ENCODE measurements around the gene OR4D9.
"Not testable (repeated sequence)": the region's sequence is repeated elsewhere in the genome, so short reads cannot be mapped to it uniquely, and the experiment has no call there.

OR4D9 gene

DNA sequence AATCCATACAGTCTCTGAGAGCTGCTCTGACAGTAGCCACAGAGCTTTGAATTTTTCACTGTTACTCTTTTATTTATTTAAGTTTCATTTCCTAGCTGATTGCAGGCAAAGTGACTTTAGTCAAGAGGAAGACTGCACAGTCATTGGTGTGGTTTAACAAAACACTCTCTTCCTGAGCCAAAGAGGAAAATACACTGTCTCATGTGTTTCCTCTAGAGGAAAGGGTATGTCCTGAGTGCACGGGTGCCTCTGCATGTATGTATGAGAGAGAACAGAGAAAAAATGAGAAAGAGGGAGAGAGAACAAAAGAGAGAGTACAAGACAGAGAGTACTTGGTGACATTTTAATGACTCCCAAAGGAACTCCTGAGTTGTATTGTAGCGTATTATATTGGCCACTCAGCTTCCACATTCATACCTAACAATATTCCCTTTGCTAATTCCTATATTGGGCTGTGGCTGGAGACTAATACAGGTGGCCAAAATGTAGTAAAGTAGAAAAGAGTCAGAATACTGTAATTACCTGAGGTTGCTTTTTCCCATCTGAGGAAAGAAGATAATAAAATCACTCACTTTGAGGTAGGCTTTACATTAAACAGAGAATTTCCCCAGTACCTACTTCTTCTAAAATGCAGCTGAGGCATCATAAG lies at the start of gene OR4D9:
Gene OR4D9, plus strand, starts transcription at position 599 of the 649 bp plus-strand sequence. CDS start 3,374 bp downstream, outside the sequence.
- DNase-seq (ENCODE audit: low read depth), result no peak

DNA sequence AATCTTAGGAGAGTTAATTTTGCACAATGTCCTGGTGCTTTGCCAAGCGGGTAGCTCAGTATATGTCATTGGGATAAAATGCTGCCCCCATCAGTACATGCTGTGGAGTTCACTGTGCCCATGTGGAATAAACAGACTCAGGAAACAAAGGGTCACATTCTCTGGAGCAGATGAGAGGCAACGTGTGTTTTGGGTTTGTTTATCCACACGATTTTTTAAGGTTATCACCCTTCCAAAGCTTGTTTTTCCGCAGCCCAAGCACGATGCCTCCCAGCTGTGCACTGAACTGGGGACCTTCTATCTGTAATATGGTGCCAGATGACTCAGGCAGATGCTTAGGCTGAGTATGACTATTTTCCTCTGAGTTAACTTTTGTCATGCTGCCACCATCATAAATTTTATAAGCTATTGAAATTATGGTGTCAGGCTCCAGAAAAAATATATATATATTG lies 48.1 kb upstream of the OR4D9 start:
- no peak for DNase-seq (ENCODE audit: low read depth)

DNA sequence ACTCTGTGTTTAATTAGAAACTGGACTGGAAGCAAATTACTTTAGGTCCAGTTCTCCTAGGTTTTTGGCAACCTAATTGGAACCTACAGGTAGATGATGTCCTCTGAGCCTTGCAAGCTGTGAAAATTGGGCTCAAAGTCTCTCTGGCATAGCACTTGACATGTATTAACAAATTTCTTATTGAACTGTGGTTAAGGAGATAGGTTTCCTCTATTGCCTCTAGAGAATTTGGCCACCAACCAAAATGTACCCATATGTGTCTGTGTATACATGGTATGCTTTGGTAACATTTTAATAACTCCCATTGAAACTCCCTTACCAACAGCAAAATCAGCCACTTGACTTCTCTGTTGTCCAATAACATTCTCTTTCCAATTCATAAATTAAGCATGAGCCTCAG lies 38.3 kb upstream of the OR4D9 start, which contains the start of gene OR4D10:
Gene OR4D10, plus strand, starts transcription at position 301 of the 400 bp plus-strand sequence. CDS start 4,115 bp downstream, outside the sequence.
- no peak for DNase-seq (ENCODE audit: low read depth)

DNA sequence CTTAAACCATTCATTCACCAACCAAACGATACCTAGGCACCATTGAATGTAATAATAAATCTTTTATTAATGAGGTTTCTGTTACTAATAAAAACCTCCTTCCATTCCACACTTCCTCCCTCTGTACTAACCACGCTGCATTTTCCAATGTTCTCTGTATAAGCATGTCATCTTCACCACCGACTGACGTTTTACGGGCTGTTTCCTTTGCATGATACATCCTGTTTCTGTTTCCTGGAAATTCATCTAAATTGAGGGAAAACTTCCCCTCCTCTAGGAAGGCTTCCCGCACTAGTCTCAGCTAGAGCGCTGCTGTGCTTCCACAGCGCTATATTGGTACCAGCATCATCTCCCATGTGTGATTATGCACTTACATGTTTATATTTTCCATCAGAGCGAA lies 36.2 kb upstream of the OR4D9 start:
- DNase-seq (ENCODE audit: low read depth), result no peak

DNA sequence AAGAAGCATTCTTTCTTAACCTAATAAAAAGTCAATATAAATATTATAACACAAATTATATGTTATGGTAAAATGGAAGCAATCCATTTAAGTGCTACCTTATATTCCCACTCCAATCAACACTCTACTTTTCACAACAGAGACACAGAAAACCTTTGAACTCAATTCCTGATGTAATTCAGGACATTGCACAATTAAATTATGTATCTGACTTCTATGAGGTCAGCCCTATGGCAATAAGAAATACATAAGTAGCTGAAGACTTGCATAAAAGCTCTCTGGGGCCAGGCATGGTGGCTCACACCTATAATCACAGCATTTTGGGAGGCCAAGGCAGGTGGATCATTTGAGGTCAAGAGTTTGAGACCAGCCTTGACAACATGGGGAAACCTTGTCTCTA lies 31.4 kb upstream of the OR4D9 start:
- no peak for DNase-seq (ENCODE audit: low read depth)

DNA sequence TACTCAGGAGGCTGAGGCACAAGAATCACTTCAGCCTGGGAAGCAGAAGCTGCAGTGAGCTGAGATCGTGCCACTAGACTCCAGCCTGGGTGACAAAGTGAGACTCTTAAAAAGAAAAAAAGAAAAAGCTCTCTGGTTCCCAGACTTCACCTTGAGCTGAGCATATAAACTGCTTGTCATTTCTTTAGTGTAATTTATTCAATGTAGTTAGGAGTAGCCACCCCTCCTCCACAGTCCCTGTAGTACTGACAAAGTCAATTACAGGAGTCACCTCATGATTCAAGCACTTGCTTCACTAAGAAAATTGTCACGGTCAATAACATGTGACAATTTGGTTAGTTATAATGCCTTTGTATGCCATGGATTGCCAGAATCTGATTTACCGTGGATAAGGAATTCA lies 31.0 kb upstream of the OR4D9 start:
- no peak for DNase-seq (ENCODE audit: low read depth)

DNA sequence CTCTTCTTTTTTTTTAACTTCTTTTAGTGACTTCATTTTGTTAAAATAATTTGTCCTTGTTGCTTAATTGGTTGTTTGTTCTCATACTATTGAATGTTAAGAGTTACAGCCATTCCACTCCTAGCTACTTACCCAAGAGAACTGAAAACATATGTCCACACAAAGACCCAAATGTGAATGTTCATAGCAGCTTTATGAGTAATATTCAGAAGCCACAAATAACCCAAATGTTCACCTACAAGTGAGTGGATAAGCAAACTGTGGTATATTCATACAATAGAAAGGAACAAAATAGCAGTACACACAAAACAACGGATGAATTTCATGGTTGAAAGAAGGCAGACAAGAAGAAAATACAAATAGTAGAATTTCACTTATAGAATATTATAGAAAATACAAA lies 9.4 kb upstream of the OR4D9 start:
- no peak for DNase-seq (ENCODE audit: low read depth)

DNA sequence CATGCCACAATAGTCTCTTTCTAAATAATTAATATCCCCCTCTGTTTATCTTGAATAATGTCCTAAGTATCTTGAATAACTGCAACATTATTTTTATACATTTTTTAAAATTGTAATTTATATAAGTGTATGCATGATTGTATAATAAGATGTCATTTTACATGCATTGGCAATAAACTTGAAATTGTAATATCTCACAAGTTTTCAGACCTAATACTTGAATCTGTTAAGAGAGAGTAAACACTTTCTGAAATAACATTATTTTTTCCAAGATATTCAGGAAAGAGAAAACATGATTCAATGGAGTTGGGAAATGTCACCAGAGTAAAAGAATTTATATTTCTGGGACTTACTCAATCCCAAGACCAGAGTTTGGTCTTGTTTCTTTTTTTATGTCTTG lies 8.1 kb upstream of the OR4D9 start, which contains the start of gene OR4D11:
Gene OR4D11, plus strand, starts transcription at position 301 of the 400 bp plus-strand sequence. Its CDS starts 0 bp downstream, at position 301.
- DNase-seq (ENCODE audit: low read depth), result no peak

DNA sequence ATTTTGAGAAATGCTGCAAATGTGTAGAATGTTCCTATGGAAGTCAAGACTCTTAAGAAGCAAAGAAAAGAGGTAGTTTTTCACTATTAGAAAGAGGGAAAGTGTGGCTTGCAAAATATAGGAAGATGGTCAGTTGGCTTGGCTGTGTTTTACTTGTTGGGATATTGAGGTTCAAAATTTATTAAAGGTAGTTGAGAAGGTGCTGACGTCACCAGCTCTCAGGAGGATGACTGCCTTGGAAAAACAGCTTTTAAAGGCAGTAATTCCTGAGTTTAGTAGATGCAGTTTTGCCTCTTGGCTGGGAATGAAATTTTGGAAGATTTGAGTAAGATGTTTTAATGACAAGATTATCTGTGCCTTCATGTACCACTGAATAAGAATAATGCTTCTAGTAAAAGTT lies 336 bp downstream of the OR4D9 start:
- no peak for DNase-seq (ENCODE audit: low read depth)

DNA sequence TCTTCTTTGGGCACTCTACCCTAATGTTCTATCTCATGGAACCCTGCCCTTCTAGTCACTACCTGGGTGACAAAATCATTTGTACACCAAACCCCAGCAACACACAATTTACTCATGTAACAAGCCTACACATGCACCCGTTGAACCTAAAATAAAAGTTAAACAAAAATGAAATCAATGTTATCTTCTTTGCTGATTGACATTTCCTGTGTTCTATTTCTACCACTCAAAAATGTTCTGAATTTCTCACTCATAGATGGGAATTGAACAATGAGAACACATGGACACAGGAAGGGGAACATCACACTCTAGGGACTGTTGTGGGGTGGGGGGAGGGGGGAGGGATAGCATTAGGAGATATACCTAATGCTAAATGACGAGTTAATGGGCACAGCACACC lies 8.8 kb downstream of the OR4D9 start:
- not testable (repeated sequence) for DNase-seq (ENCODE audit: low read depth)

DNA sequence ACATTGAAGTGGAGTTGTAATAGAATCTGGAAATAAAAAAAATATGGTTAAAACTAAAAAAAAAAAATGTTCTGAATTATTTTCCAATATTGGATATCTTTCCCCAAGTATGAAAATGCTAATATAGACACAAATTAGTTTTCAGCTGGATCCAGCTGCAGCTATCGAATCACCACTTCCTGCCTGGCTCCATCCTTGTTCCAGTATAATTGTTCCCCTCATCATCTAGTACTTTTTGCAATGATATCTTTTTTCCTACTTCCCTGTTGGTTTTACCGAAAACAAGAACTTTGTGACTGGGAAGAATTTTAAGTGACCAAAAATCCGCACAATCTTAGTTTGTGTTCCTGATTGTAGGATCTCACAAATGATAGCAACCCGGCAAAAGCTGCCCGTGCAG lies 9.4 kb downstream of the OR4D9 start:
- DNase-seq (ENCODE audit: low read depth), result no peak

DNA sequence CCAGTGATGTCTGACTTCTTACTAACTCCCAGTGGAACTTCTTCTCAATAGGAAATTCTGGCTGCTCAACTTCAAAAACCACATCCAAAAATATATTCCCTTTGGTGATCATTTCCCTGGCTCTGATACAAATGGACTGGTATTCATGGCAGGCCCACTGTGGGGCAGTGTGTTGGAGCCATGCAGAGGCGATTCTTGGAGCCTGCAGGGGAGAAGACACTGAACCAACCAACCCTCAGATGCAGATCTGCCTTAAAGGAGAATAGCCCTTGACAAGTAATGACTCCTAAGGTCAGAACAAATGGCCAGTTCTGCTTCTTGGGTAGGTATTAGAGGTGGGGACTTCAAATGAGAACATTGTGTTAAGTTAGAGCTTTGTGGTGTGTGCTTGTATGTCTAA lies 12.2 kb downstream of the OR4D9 start:
- no peak for DNase-seq (ENCODE audit: low read depth)

DNA sequence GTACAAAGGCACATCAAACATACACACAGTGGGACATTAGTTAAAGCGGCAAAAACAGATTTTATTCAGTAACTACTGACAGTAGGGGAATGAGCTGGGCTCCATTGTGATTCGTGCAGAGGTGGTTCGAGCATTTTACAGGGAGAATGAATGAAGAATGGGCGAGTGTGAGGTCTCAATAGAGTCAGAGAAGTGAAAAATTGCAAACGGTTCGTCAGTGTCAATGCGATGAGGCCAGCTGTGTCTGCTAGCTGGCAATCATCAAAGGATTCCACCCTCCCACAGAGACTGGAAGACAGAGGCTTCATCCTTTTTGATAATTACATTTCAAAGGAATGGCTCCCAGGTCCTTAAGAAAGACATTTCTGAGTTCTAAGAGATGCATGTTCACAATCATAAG lies 17.4 kb downstream of the OR4D9 start:
- no peak for DNase-seq (ENCODE audit: low read depth)

DNA sequence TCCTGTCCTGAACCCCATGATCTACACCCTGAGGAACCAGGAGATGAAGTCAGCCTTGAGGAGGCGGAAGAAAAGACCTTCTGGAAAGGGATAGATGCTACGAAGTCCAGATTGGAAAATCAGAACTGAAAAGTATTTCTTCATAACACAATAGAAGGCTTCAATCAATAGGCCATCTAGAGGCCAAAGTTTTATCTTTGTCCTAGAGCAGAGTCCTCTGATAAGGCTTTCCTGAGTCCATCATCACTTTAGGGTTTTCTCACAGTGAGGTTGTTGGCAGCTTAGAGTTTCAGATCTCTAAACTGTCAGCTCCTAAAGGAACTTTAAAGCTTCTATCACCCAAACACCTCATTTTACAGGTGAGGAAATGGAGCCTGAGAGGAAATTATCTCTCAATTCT lies 21.3 kb downstream of the OR4D9 start:
- no peak for DNase-seq (ENCODE audit: low read depth)

DNA sequence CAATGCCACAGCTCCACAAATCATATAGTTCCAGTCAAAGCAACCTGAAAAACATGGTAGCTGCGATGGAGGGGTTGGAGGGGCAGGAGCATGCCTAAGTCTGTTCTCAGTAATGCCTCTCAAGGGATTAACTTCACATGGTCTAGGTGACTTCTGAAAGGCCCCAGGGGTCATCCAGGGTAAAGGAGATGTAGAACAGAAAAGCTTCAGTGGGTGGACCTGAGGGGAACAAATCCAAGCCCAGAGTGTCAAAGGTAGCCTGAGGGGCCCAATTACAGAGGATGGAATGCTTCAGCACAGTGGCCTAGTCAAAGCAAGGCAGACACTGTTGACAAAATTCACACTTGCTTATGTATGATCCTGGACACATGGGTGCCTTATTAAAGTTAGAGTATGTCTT lies 23.3 kb downstream of the OR4D9 start:
- DNase-seq (ENCODE audit: low read depth), result no peak

DNA sequence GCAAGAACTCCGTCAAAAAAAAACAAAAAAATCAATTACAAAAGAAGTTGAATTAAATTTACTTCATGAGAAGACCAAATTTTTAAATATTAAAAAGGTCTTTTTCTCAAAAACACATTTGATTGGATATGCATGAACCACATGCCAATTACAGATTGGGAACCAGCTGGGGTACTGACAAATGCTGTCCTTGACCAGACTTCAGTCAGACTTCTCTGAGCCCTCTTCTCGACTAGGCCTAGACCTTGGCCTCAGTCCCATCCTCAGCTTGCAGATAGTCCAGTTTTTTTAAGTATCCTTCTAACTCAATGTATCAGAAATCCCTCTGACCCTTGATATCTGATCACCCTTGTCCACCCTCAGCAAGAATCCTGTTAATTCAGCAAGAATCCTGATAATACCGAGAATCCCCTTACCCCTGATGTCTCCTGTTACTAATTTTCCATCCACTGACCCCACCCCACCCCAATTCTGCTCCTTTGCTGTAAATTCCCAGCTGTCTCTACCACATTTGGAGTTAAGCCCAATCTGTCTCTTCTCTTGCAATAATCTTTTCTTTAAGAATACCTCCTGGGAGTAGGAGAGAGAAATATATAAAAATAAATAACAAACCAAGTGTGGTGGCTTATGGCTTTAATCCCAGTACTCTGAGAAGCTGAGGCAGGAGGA lies 30.9 kb downstream of the OR4D9 start:
- DNase-seq (ENCODE audit: low read depth), result no peak

DNA sequence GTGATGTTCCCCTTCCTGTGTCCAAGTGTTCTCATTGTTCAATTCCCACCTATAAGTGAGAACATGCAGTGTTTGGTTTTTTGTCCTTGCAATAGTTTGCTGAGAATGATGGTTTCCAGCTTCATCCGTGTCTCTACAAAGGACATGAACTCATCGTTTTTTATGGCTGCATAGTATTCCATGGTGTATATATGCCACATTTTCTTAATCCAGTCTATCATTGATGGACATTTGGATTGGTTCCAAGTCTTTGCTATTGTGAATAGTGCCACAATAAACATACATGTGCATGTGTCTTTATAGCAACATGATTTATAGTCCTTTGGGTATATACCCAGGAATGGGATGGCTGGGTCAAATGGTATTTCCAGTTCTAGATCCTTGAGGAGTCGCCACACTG lies 32.4 kb downstream of the OR4D9 start:
- not testable (repeated sequence) for DNase-seq (ENCODE audit: low read depth)

DNA sequence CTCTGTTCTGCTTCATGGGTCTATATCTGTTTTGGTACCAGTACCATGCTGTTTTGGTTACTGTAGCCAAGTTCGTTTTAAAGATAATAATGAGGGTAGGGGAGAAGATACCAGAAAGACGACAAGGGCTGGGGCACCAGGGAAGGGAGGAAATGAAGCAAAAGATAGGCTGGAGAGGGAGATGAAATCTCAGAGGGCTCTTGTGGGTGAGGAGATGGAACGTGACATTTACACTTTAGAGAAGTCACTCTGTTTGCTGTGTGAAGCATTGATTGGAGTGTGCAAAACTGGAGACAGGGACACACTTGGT lies 33.5 kb downstream of the OR4D9 start:
- no peak for DNase-seq (ENCODE audit: low read depth)

DNA sequence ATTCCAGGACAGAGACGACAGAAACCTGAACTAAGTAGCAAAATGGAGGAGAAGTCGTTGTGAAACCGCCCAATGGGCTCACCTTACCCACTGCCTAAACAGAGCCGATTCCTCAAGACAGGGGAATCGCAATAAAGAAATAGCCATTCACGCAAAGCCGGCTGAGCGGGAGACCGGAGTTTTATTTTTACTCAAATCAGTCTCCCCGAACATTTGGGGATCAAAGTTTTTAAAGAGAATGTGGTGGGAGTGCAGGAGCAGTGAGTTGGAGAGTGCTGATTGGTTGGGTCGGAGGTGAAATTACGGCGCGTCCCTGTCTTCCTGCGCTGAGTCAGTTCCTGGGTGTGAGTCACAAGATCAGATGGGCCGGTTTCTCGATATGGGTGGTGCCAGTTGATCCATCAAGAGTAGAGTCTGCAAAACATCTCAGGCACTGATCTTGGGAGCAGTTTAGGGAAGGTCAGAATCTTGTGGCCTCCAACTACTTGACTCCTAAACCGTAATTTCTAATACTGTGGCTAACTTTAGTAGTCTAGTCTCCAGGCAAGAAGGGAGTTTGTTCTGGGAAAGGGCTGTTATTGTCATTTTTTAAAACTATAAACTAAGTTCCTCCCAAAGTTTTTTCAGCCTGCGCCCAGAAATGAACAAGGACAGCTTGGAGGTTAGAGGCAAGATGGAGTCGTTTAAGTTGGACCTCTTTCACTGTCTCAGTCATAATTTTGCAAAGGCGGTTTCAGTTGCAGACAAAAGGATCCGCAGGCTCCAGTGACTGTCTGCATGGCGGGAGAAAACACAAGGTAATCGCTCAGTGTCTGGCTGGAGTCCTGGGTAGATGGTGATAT lies 34.1 kb downstream of the OR4D9 start:
- DNase-seq (ENCODE audit: low read depth), result no peak

DNA sequence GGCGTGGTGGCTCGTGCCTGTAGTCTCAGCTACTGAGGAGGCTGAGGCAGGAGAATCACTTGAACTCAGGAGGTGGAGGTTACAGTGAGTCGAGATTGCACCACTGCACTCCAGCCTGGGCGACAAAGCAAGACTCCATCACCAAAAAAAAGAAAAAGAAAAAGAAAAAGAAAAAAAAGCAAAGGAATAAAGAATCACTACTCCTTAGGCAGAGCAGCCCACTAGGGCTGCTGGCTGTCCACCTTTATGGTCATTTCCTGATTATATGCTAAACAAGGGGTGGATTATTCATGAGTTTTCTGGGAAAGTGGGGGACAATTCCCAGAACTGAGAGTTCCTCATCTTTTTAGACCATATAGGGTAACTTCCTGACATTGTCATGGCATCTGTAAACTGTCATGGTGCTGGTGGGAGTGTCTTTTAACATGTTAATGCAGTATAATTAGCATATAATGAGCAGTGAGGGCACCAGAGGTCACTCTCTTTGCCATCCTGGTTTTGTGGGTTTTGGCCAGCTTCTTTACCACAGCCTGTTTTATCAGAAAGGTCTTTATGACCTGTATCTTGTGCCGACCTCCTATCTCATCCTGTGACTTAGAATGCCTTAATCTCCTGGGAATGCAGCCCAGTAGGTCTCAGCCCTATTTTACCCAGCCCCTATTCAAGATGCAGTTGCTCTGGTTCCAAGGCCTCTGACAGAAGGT lies 36.4 kb downstream of the OR4D9 start:
- not testable (repeated sequence) for DNase-seq (ENCODE audit: low read depth)

DNA sequence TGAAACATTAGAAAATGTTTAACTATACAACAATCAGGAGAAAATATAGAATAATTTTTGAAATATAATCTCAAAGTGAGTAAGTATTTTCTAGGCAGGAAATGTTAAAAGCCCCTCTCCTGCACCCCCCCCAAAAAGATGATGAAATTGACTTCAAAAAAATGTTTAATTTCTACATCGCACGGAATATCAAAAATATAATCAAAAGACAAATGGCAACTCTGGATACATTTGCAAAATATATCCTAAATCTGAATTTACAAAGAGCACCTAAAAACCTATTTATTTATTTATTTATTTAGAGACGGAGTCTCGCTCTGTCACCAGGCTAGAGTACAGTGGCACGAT lies 36.9 kb downstream of the OR4D9 start:
- DNase-seq (ENCODE audit: low read depth), result no peak

DNA sequence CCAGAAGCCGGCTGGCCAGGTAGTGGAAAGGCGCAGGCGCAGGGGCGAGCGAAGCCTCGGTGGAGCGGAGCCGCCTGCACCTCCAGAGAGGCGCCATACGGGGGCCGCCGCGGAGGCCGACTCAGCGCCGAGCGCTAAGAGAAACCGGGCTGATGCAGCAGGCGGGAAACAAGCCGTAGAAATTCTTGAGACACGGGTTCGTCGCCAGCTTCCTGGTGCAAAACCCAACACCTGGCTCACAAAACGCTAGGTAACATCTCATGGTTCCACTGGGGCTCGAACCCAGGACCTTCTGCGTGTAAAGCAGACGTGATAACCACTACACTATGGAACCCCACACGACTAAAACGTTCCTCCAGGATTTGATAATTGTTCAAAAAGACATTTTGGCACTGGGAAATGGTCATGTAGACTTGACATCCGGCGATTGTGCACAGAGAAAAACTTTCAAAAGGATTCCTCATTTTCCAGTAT lies 39.1 kb downstream of the OR4D9 start:
- peak; percentile 77 for DNase-seq (ENCODE audit: low read depth)

Measured in activated T-cell treated with anti-CD3 and anti-CD28 coated beads for 1 hour (primary cell).